Measurements from ENCODE around the gene NTM.
A peak's percentile ranks its signal among the peaks of the same experiment; 100 is the strongest.

Gene NTM

GRCh38 chr11:131350872-131351271 is 19.5 kb upstream of the NTM start:
- no peaks in the 10 kb centered on the region for H3K27me3 ChIP-seq (ENCODE audit: insufficient read depth, low read depth, severe bottlenecking)
- no peak for TF ChIP-seq CTCF (IDR thresholded peaks at IDR 0.05; ENCODE audit: low read depth, low read length)
- DNase-seq: no peak
- H3K36me3 ChIP-seq: no peaks in the 10 kb centered on the region
- no peaks in the 10 kb centered on the region for H3K9me3 ChIP-seq (ENCODE audit: severe bottlenecking)
- H3K27ac ChIP-seq: no peak overlapping the region
- H3K4me3 ChIP-seq (ENCODE audit: low read depth, low read length): no peak overlapping the region

GRCh38 chr11:131351848-131352247 is 18.6 kb upstream of the NTM start:
- no peak overlapping the region for H3K4me3 ChIP-seq (ENCODE audit: low read depth, low read length)
- no peak for TF ChIP-seq CTCF (IDR thresholded peaks at IDR 0.05; ENCODE audit: low read depth, low read length)
- H3K27me3 ChIP-seq (ENCODE audit: insufficient read depth, low read depth, severe bottlenecking): no peaks in the 10 kb centered on the region
- no peaks in the 10 kb centered on the region for H3K36me3 ChIP-seq
- no peak overlapping the region for H3K27ac ChIP-seq
- H3K9me3 ChIP-seq (ENCODE audit: severe bottlenecking): no peaks in the 10 kb centered on the region
- no peak for DNase-seq

GRCh38 chr11:131353766-131354165 is 16.6 kb upstream of the NTM start:
- no peak overlapping the region for H3K4me3 ChIP-seq (ENCODE audit: low read depth, low read length)
- no peak overlapping the region for H3K27ac ChIP-seq
- DNase-seq: no peak
- H3K36me3 ChIP-seq: no peaks in the 10 kb centered on the region
- H3K9me3 ChIP-seq (ENCODE audit: severe bottlenecking): no peaks in the 10 kb centered on the region
- TF ChIP-seq CTCF (IDR thresholded peaks at IDR 0.05; ENCODE audit: low read depth, low read length): no peak
- no peaks in the 10 kb centered on the region for H3K27me3 ChIP-seq (ENCODE audit: insufficient read depth, low read depth, severe bottlenecking)

- H3K4me3 ChIP-seq (ENCODE audit: low read depth, low read length): no peak overlapping the region
- H3K27me3 ChIP-seq (ENCODE audit: insufficient read depth, low read depth, severe bottlenecking): no peaks in the 10 kb centered on the region
- no peak overlapping the region for H3K27ac ChIP-seq
- H3K9me3 ChIP-seq (ENCODE audit: severe bottlenecking): no peaks in the 10 kb centered on the region
- H3K36me3 ChIP-seq: no peaks in the 10 kb centered on the region
- TF ChIP-seq CTCF (IDR thresholded peaks at IDR 0.05; ENCODE audit: low read depth, low read length): no peak
- DNase-seq: no peak
These were observed 16.1 kb upstream of the NTM start for GRCh38 chr11:131354251-131354701.

- Histone ChIP-seq H3K9me3 (ENCODE audit: severe bottlenecking) (no peaks in the 10 kb centered on the region), H3K27me3 (ENCODE audit: insufficient read depth, low read depth, severe bottlenecking) (no peaks in the 10 kb centered on the region), H3K36me3 (no peaks in the 10 kb centered on the region), H3K4me3 (ENCODE audit: low read depth, low read length) (no peak overlapping the region), H3K27ac (no peak overlapping the region)
- no peak for DNase-seq
- TF ChIP-seq CTCF (IDR thresholded peaks at IDR 0.05; ENCODE audit: low read depth, low read length): no peak
These were observed 14.2 kb upstream of the NTM start for GRCh38 chr11:131356206-131356605.

GRCh38 chr11:131365329-131365930 is 5.0 kb upstream of the NTM start:
- peak overlapping the region; percentile 80 for H3K27ac ChIP-seq
- 0 out of 2 replicates have a peak, but pooled peaks have one; percentile 13 for TF ChIP-seq CTCF (IDR thresholded peaks at IDR 0.05; ENCODE audit: low read depth, low read length)
- peak; percentile 90 for DNase-seq

More at GRCh38 chr11:131365329-131365930, 5.0 kb upstream of the NTM start:
- H3K9me3 ChIP-seq (ENCODE audit: severe bottlenecking): no peaks in the 10 kb centered on the region
- no peak overlapping the region; the same call in 1 of the 2 replicates for H3K4me3 ChIP-seq (ENCODE audit: low read depth, low read length)
- no peaks in the 10 kb centered on the region for H3K27me3 ChIP-seq (ENCODE audit: insufficient read depth, low read depth, severe bottlenecking)
- no peaks in the 10 kb centered on the region for H3K36me3 ChIP-seq

Data from WERI-Rb-1 (cell line).